CD4-positive, alpha-beta T cell treated with Interferon alpha-2 for 1 hour (primary cell): ENCODE measurements around the gene SLC2A14.
"Not testable (repeated sequence)": the region's sequence is repeated elsewhere in the genome, so short reads cannot be mapped to it uniquely, and the experiment has no call there.

Experiments used
- DNase-seq, 2 donors: peaks; one replicate each; pipeline ENCODE4 v3.0.0-alpha.2; 2020 to 2022

The SLC2A14 gene

GRCh38 chr12:7868391-7868790 lies 4.3 kb downstream of the SLC2A14 start:
- DNase-seq, result no peak

GRCh38 chr12:7864601-7865150 lies 8.0 kb downstream of the SLC2A14 start:
- DNase-seq, result no peak

GRCh38 chr12:7862814-7863348 lies 9.8 kb downstream of the SLC2A14 start:
- peak; percentile 10 to 43 for DNase-seq

GRCh38 chr12:7862301-7862700 lies 10.4 kb downstream of the SLC2A14 start:
- DNase-seq, result not testable (repeated sequence)

GRCh38 chr12:7859552-7859951 lies 13.2 kb downstream of the SLC2A14 start:
- no peak for DNase-seq

- no peak for DNase-seq
Observed at GRCh38 chr12:7857971-7858370, 14.7 kb downstream of the SLC2A14 start.

GRCh38 chr12:7856516-7856915 lies 16.2 kb downstream of the SLC2A14 start:
- DNase-seq, result no peak

- no peak for DNase-seq
Observed at GRCh38 chr12:7853557-7853956, 19.2 kb downstream of the SLC2A14 start.

- not testable (repeated sequence) for DNase-seq
Observed at GRCh38 chr12:7851622-7852081, 21.1 kb downstream of the SLC2A14 start.

GRCh38 chr12:7850099-7850498 lies 22.6 kb downstream of the SLC2A14 start:
- not testable (repeated sequence) for DNase-seq

GRCh38 chr12:7848098-7848422 lies 24.7 kb downstream of the SLC2A14 start:
- DNase-seq, result not testable (repeated sequence)

- DNase-seq, result not testable (repeated sequence)
Observed at GRCh38 chr12:7847226-7848097, 25.3 kb downstream of the SLC2A14 start.

GRCh38 chr12:7844116-7844515 lies 28.6 kb downstream of the SLC2A14 start:
- no peak for DNase-seq

- DNase-seq, result peak; percentile 12 to 44
Observed at GRCh38 chr12:7843583-7843982, 29.1 kb downstream of the SLC2A14 start.

- DNase-seq, result not testable (repeated sequence)
Observed at GRCh38 chr12:7843149-7843548, 29.6 kb downstream of the SLC2A14 start.

- not testable (repeated sequence) for DNase-seq
Observed at GRCh38 chr12:7842444-7842843, 30.3 kb downstream of the SLC2A14 start.

- DNase-seq, result not testable (repeated sequence)
Observed at GRCh38 chr12:7839848-7840247, 32.9 kb downstream of the SLC2A14 start.

- not testable (repeated sequence) for DNase-seq
Observed at GRCh38 chr12:7839226-7839625, 33.5 kb downstream of the SLC2A14 start.

GRCh38 chr12:7837366-7837765 lies 35.3 kb downstream of the SLC2A14 start:
- peak in 1 of 2 donors; percentile 28 for DNase-seq

GRCh38 chr12:7835766-7836165 lies 36.9 kb downstream of the SLC2A14 start:
- no peak for DNase-seq

- no peak for DNase-seq
Observed at GRCh38 chr12:7835116-7835515, 37.6 kb downstream of the SLC2A14 start.

GRCh38 chr12:7834701-7835100 lies 38.0 kb downstream of the SLC2A14 start:
- no peak for DNase-seq

GRCh38 chr12:7833831-7834230 lies 38.9 kb downstream of the SLC2A14 start:
- no peak for DNase-seq

GRCh38 chr12:7833201-7833600 lies 39.5 kb downstream of the SLC2A14 start:
- DNase-seq, result not testable (repeated sequence)
